Neural cell (in vitro differentiated cells): Measurements from ENCODE around the gene TNFAIP8L3.

Experiments used
- EP300 ChIP-seq: fragments of 450-650 bp; conservative IDR thresholded peaks from 2 replicates; pipeline ENCODE4 v1.6.1; 2014; ENCODE audit warnings: antibody characterized with exemption, mild to moderate bottlenecking, moderate library complexity; ENCODE audit not compliant: poor library complexity, severe bottlenecking
- EZH2 ChIP-seq: fragments of 200-600, 300-800 bp; shearing (Covaris generic), sonication (generic); IDR thresholded peaks from 2 replicates; pipeline ENCODE4 v1.6.1; 2014; ENCODE audit warnings: antibody characterized with exemption, low read length, borderline replicate concordance, mild to moderate bottlenecking; ENCODE audit not compliant: insufficient read depth, poor library complexity, severe bottlenecking
- POLR2AphosphoS5 ChIP-seq: IDR thresholded peaks from 2 replicates; pipeline ENCODE4 v1.6.1; 2012
- RAD21 ChIP-seq: fragments of 450-650 bp; conservative IDR thresholded peaks from 2 replicates; pipeline ENCODE4 v1.6.1; 2014; ENCODE audit warnings: antibody characterized with exemption, mild to moderate bottlenecking, moderate library complexity
- TAF1 ChIP-seq: IDR thresholded peaks from 2 replicates; pipeline ENCODE4 v1.6.1; 2012; ENCODE audit warnings: low read depth
- TF ChIP-seq, protein P1 (sequence below): fragments of 450-650 bp; IDR thresholded peaks from 2 replicates; pipeline ENCODE4 v1.5.1; 2014; ENCODE audit warnings: antibody characterized with exemption, mild to moderate bottlenecking, moderate library complexity; ENCODE audit not compliant: poor library complexity, severe bottlenecking
- TF ChIP-seq, protein P2 (sequence below): IDR thresholded peaks from 2 replicates; pipeline ENCODE4 v1.6.1; 2012; ENCODE audit warnings: borderline replicate concordance

- TF ChIP-seq, protein P1, sequence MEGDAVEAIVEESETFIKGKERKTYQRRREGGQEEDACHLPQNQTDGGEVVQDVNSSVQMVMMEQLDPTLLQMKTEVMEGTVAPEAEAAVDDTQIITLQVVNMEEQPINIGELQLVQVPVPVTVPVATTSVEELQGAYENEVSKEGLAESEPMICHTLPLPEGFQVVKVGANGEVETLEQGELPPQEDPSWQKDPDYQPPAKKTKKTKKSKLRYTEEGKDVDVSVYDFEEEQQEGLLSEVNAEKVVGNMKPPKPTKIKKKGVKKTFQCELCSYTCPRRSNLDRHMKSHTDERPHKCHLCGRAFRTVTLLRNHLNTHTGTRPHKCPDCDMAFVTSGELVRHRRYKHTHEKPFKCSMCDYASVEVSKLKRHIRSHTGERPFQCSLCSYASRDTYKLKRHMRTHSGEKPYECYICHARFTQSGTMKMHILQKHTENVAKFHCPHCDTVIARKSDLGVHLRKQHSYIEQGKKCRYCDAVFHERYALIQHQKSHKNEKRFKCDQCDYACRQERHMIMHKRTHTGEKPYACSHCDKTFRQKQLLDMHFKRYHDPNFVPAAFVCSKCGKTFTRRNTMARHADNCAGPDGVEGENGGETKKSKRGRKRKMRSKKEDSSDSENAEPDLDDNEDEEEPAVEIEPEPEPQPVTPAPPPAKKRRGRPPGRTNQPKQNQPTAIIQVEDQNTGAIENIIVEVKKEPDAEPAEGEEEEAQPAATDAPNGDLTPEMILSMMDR: no peak
- TF ChIP-seq POLR2AphosphoS5 (no peak), EZH2 (no peak), EP300 (no peak), TAF1 (no peak), RAD21 (no peak)
- TF ChIP-seq, protein P2, sequence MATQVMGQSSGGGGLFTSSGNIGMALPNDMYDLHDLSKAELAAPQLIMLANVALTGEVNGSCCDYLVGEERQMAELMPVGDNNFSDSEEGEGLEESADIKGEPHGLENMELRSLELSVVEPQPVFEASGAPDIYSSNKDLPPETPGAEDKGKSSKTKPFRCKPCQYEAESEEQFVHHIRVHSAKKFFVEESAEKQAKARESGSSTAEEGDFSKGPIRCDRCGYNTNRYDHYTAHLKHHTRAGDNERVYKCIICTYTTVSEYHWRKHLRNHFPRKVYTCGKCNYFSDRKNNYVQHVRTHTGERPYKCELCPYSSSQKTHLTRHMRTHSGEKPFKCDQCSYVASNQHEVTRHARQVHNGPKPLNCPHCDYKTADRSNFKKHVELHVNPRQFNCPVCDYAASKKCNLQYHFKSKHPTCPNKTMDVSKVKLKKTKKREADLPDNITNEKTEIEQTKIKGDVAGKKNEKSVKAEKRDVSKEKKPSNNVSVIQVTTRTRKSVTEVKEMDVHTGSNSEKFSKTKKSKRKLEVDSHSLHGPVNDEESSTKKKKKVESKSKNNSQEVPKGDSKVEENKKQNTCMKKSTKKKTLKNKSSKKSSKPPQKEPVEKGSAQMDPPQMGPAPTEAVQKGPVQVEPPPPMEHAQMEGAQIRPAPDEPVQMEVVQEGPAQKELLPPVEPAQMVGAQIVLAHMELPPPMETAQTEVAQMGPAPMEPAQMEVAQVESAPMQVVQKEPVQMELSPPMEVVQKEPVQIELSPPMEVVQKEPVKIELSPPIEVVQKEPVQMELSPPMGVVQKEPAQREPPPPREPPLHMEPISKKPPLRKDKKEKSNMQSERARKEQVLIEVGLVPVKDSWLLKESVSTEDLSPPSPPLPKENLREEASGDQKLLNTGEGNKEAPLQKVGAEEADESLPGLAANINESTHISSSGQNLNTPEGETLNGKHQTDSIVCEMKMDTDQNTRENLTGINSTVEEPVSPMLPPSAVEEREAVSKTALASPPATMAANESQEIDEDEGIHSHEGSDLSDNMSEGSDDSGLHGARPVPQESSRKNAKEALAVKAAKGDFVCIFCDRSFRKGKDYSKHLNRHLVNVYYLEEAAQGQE: no peak
These were observed 46.4 kb downstream of the TNFAIP8L3 start for GRCh38 chr15:51048308-51048707.
